GM18498 (cell line): ENCODE measurements around the gene GPR17.

ENCODE experiments used
- ATAC-seq: cut with Tn5 transposase; IDR thresholded peaks from one replicate; pipeline ENCODE4 v1.9.1; 2021; ENCODE audit warnings: mild to moderate bottlenecking, moderate library complexity; ENCODE audit not compliant: unreplicated experiment

GPR17 gene

DNA sequence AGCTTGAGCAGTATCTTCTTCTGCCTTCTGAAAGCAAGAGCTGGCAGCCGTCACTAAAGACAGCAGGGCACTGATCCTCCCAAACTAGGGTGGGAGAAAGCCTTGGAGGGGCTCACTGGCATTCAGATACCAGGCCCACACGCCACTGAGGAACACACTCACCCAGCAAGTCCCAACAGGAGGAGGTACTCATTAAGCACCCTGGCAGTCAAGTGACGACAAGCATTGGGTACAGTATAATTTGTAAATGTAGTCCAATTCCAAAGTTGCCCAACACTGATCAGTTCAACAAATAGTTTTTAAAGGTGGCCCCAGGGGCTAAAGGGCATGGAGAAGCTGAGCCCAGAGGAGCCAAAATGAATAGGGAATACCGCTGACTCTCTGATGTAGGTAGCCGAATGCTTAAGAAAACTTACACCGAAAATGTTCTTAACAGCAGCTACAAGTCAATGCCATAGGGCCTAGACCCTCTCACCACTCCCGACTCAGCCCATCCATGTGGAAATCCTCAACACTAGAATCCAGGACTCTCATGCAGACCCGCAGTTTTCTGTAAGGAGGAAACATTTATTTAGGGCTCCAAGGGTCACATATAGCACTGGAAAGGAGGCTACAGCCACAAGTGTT, 19.4 kb downstream of the GPR17 start:
- ATAC-seq = no peak

GRCh38 chr2:127669056-127669455, 23.1 kb downstream of the GPR17 start:
- ATAC-seq = no peak

GRCh38 chr2:127670055-127670956, 24.4 kb downstream of the GPR17 start:
- no peak for ATAC-seq

DNA sequence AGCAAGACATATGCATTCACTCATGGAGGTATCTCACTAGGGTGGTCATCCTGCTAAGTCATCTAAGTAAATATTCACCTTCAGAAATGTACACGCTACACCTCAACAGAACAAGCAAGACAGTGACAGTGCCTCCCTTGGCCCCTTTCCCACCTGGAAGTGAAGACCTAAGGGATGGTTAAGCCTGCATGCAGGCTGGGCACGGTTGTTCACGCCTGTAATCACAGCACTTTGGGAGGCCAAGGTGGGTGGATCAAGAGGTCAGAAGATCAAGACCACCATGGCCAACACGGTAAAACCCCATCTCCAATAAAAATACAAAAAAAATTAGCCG, 25.0 kb downstream of the GPR17 start:
- ATAC-seq = no peak

DNA sequence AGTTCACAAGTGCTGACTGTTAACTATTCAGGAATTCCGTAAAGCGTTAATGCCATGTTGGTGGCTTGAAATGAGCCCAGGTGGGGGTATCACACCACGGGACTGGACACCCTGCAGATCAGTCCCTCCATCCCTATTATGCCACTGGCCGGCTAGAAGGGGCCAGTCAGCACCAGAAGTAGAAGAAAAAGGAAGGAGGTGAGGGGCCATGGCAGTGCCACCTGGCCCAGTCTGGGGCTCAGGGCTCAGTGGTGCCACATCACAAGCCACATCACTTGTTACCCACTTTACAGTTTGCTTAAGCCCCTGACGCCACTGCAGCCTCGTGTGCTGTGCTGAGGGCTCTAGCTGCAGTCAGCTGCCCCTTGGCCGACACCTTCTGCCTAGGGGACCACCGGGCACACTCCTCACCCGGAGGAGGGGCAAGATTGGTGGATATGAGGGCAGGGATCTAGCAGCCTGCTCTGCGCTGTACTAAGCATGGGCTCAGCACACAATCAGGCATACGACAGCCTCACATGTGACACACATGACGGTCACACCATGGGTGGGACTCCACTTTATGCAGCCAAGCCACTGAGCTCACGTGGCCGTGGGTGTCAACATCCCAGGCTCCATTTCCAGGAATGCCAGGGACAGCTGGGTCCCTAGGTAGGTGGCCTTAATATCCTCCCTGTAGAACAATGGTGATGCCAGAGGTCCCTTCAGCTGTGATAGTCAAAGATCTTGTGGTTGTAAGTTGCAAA, 25.8 kb downstream of the GPR17 start:
- no peak for ATAC-seq

- ATAC-seq = no peak
These were observed 26.6 kb downstream of the GPR17 start for GRCh38 chr2:127672341-127673224.

DNA sequence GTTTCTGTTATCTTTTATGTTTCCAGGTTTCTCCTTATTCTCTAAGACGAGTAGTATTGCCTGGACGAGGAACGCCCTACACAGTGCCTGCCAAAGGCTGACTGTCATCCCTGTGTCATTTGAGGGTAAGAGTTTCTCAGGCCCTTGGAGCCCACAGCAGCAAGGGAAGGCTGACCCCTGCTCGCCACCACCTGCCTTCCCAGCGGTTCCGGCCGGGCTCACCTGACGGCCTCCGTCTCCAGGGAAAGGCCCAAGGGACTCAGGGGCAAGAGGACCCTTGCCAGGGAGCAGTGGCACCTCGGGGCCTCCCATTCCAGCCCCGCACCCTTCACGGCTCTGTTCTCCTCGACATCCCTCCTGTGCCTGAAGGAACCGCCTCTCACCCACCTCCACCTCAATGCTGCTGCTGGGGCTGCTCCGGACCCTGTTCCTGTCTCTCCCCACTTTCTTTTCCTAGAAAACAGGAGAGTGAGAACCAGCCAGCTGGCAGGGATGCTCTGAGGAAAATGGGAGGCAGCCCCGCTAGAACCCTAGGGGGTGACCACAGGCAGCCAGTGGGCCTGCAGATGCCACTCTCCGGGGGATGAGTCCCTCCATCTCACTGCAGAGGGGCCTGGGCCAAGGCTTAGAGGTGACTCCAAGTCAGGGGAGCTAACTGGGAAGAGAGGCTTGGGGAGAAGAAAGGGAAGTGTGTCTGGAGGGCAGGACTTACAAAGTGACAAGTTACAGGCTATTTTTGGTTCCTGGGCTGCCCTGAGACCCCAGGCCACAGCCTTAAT, 27.5 kb downstream of the GPR17 start:
- ATAC-seq = no peak

DNA sequence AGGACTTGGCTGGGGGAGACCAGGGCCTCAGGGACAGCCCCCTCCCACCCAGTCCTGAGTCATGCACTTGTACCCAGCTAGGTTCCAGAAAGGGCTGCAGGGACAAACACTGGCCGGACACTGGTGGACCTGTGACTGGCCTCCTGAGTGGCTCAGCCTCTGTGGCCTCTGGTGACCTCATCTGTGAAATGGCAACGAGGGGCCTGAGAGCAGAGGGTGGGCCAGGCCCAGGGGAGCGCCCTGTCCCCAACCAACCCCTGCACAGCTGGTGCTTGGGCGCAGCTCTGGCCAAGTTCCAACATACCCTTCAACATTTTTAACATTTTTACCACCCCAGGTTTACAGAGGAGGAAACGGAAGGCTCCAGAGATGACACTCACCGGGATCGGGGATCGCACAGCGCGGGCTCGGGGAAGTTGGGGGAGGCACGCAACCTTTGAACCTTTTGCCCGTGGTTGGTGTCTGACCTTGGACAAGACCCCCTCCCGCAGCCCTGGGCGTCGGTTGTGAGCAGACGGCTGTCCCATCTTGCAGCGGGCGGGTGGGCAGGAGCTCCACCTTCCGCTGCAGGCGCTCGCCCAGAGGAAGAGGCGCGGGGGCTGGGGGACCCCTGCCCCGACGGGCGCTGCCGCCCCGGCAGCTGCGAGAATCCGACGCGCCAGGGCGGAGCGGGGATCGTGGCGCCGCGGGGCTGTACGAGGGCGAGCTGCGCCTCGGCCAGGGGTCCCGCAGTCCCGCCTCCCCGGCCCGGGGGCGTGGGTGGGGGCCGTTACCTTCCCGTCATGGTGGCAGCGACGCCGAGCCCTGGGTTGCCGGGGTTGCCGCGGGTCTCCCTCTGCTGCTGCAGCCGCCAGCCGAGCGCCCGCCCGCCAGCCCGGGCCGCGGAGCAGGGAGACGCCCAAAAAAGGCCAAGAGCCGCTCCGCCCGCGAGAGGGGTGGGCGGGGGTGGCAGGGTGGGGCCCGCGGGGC, 28.6 kb downstream of the GPR17 start:
- ATAC-seq = no peak

DNA sequence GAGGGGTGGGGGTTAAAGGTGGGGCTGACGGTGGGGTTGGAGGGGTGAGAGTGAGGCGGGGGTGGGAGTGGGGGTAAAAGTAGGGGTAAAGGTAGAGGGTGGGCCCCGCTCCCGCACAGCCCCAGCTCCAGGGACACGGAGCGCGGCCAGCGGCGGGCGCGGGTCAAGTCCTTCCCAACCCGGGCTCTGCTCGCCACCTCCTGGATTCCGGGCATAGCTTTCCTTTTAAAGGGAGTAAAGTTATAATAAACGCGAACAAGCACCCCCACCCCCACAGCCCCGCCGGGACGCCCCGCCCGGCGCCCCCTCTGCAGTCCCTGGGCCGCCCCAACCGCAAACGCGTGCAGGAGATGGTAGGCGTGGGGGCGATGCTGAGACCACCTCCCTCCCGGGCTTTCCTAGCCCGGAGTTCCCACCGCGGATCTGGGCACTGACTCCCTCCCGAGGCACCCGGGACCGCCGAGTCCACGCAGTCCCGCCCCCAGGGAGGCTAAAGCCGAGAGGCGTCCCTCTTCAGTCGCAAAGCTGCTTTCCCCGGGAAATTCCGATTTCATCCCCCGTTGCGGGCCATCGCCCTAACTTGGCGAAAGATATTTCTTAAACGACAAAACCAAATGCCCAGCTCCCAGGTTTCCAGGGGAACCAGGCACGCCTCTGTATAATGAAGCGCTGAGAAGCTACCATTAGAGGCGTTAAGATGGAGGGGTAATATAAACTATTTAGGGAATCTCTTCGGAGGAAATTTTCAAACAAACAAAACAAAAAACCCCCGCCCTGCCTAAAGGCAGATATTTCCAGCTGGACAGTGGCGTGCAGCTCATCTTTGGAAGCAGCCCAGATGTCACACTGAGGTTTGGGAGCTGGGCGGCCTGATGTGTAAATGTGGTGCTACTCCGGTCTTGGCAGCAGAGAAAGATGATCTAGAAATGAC, 29.6 kb downstream of the GPR17 start, which contains the start of gene LIMS2:
TSS of gene LIMS2 (minus strand) at position 200 of the 931 bp plus-strand sequence. CDS start 506 bp downstream, outside the sequence.
- ATAC-seq = no peak

- ATAC-seq = no peak
These were observed 31.0 kb downstream of the GPR17 start for GRCh38 chr2:127676906-127677305.

DNA sequence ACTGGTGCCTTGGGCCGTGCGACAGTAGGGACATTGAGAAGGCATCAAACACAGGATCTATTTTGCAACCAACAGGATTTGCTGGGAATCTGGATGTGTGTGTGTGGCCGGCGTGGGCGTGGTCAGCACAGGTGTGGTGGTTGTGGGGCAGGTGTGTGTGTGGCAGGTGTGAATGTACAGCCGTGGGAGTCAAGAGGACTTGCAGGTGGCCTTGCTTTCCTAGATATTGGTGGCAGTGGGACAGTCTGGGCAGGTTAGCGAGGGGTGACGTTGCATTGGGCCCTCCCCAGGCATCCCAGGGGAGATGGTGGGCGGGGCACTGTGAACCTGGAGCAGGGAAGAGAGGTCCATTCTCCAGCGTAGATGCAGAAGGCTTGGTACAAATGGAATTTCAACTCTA, 32.6 kb downstream of the GPR17 start:
- no peak for ATAC-seq

DNA sequence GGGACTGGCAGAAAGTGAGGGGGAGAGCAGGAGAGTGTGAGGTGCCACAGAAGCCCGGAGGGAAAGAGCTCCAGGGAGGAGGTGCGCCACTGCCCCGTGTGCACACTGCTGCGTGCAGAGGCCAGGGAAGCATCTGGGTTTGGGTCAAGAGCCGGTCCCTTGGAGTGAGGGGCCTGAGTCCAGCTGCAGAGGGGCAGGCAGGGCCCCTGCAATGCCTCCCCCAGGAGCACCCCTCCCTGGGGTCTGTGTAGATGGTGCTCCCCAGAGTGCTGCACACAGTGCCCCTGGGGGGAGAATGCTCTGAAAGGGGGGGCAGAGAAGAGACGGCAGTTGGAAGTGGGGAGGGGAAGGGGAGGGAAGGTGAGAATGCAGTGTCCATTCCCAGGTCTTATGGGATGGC, 33.0 kb downstream of the GPR17 start:
- ATAC-seq = no peak

DNA sequence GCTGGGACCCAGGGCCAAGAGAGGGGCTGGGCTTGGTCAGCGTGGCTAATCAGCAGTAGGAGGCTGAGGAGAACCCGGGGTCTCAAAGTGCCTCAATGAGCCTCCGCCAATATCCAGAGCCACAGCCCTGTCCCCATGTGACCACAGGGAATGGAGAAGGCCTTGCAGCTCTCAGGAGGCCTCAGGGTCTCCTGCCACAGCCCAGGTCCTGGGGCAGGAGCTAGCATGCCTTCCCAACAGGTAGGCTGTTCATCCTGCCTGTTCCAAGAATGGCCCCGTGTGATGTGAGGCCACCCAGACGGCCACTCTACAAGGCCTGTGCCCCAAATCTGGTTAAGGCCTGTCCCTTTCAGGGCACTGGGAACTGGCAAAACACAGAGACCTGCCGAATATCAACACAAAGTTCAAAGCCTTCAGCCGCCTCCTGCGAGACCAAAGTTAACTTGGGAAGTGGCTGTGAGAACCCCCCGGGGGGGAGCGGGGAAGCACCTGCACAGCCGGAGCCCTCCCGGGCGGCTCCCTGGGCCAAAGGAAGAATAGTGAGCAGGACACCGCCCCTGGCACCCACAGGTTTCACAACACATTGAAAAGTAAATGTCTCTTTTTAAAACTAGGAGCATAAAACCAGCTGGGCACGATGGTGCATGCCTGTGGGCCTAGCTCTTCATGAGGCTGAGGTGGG, 33.9 kb downstream of the GPR17 start:
- ATAC-seq = no peak

DNA sequence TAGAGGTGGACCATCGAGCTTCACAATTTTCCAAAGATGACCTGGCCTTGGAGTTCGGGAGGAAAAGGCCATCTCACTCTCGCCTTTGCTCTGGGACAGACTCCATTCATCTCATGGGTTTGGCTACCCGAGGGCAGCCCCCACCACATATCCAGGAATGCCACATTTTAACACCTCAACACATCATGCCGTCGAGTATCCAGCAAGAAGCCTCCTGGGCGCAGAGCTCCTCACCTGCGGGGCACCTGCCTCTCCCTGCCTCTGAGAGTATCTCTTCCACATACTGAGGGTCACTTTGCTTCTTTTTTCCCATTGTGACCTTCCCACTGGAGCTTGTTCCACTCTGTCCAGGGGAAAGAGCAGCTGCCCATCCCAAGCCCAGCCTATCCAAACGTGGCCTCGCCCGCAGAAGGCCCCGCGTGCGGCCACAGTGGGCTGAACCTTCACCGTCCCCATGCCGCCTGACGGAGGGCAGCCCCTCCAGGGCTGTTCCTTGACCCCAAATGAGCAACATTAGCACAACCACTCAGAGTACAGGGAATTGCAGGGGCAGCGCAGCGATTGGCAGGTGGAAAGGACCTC, 34.8 kb downstream of the GPR17 start:
- no peak for ATAC-seq

DNA sequence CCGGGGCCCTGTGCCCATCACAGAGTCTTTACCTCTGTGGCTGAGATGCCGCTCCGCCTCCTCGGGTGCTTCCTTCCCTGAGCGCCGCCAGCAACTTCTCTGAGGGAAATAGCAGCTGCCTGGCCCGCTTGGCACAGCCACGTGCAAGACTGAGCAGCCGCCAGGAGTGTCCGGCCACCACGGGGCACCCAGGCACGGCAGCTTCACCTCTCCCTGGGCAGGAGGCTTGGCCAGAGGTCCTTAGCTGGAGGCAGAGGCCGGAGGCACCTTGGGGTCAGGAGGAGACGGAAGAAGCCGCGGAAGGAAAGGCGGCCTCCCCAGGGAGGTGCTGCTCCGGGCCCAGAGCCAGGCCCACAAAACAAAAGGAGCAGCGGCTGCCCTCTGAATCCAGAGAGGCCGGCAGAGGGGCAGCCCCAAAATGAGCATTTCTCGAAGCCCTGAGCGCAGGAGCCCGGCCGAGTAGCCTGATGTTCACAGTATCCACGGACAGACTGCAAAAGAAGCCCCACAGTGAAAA, 35.4 kb downstream of the GPR17 start:
- no peak for ATAC-seq
